NB4 (cell line): Measurements from ENCODE around the gene OSBPL9.
"Not testable (repeated sequence)": the region's sequence is repeated elsewhere in the genome, so short reads cannot be mapped to it uniquely, and the experiment has no call there.

ENCODE experiments used
- DNase-seq: peaks from one replicate; pipeline ENCODE4 v3.0.0; 2010; ENCODE audit warnings: low read depth
- H3K4me3 ChIP-seq: one replicate; pipeline ENCODE4 v1.5.1; 2011; ENCODE audit warnings: mild to moderate bottlenecking, low read depth, low read length, moderate library complexity
- MAX ChIP-seq: IDR thresholded peaks from 2 replicates; pipeline ENCODE4 v1.6.1; 2011; ENCODE audit warnings: low read depth, low read length
- MYC ChIP-seq: IDR thresholded peaks from 2 replicates; pipeline ENCODE4 v1.6.1; 2011; ENCODE audit warnings: low read depth, low read length
- POLR2A ChIP-seq: IDR thresholded peaks from 2 replicates; pipeline ENCODE4 v1.6.1; 2011; ENCODE audit warnings: mild to moderate bottlenecking; ENCODE audit not compliant: insufficient read length; ENCODE audit errors: extremely low read depth
- TF ChIP-seq, protein P1 (sequence below): IDR thresholded peaks from one replicate; pipeline ENCODE4 v1.5.1; 2012; ENCODE audit warnings: low read depth, low read length

The OSBPL9 gene

GRCh38 chr1:51641096-51641495, 24.2 kb downstream of the OSBPL9 start:
- no peak for TF ChIP-seq POLR2A
- TF ChIP-seq, protein P1, sequence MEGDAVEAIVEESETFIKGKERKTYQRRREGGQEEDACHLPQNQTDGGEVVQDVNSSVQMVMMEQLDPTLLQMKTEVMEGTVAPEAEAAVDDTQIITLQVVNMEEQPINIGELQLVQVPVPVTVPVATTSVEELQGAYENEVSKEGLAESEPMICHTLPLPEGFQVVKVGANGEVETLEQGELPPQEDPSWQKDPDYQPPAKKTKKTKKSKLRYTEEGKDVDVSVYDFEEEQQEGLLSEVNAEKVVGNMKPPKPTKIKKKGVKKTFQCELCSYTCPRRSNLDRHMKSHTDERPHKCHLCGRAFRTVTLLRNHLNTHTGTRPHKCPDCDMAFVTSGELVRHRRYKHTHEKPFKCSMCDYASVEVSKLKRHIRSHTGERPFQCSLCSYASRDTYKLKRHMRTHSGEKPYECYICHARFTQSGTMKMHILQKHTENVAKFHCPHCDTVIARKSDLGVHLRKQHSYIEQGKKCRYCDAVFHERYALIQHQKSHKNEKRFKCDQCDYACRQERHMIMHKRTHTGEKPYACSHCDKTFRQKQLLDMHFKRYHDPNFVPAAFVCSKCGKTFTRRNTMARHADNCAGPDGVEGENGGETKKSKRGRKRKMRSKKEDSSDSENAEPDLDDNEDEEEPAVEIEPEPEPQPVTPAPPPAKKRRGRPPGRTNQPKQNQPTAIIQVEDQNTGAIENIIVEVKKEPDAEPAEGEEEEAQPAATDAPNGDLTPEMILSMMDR, result no peak
- TF ChIP-seq MYC, result no peak
- TF ChIP-seq MAX, result no peak
- DNase-seq, result no peak
- no peak overlapping the region for H3K4me3 ChIP-seq

GRCh38 chr1:51642739-51643142, 25.8 kb downstream of the OSBPL9 start:
- TF ChIP-seq POLR2A (no peak), MYC (no peak), MAX (no peak)
- TF ChIP-seq, protein P1, result no peak
- no peak for DNase-seq
- H3K4me3 ChIP-seq, result no peak overlapping the region

- DNase-seq, result no peak
- TF ChIP-seq, protein P1, result no peak
- TF ChIP-seq POLR2A, result no peak
- TF ChIP-seq MAX, result no peak
Measured at GRCh38 chr1:51643362-51643761, 26.5 kb downstream of the OSBPL9 start.

DNA sequence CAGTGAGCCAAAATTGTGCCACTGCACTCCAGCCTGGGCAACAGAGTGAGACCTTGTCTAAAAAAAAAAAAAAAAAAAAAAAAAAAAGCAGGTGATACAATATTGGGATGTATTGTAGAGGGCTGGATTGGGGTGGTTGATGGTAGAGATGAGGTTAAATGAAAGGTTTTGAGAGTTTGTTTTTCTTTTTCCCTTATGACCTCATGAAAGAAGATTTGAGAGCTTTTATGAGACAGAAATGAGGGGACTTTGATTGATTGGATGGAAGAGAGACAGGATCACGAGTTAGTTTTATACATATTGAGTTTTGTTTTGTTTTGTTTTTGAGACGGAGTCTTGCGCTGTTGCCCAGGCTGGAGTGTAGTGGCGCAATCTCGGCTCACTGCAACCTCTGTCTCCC, 27.1 kb downstream of the OSBPL9 start:
- H3K4me3 ChIP-seq, result no peak overlapping the region
- no peak for DNase-seq
- TF ChIP-seq, protein P1, result no peak
- no peak for TF ChIP-seq MYC
- TF ChIP-seq MAX, result no peak
- no peak for TF ChIP-seq POLR2A

More at GRCh38 chr1:51643362-51643761, 26.5 kb downstream of the OSBPL9 start:
- H3K4me3 ChIP-seq, result no peak overlapping the region

DNA sequence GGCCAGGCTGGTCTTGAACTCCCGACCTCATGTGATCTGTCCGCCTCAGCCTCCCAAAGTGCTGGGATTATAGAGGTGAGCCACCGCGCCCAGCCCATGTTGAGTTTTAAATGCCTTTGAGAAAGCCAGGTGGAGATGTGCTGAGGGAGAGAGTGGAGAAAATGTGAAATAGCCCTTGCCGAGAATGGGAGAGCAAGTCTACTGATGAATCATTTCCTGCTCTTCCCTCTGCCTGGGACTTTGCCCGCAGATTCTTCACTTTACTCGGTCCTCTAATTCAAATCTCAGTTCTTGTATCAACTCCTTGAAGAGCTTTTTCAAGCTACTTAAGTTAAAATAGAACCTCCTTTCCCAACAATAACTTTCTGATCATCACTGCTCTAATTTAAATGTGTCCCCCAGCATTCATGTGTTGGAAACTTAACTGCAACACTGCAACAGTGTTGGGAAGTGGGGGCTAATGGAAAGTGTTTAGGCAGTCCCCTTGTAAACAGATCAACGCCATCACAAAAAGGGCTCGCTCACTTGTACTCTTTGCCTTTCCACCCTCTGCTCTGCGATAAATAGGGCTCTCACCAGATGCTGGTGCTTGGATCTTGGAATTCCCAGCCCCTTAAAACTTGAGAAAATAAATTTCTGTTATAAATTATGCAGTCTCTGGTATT, 27.8 kb downstream of the OSBPL9 start:
- no peak overlapping the region for H3K4me3 ChIP-seq
- TF ChIP-seq MYC, result no peak
- TF ChIP-seq MAX, result no peak
- TF ChIP-seq POLR2A, result no peak
- TF ChIP-seq, protein P1, result no peak
- DNase-seq, result no peak

GRCh38 chr1:51646592-51646991, 29.7 kb downstream of the OSBPL9 start:
- DNase-seq, H3K4me3 ChIP-seq: not testable (repeated sequence)
